ENCODE results near the gene DDX6. TPM values are rescaled to one million over a fixed set of nuclear protein-coding genes. Genes with fewer than 3 reads are reported as not detected.
"Not testable (repeated sequence)": the region's sequence is repeated elsewhere in the genome, so short reads cannot be mapped to it uniquely, and the experiment has no call there.

Gene DDX6
- total RNA-seq, 4 donors from 2014 or later = 56.1 to 117 (median 86.8) TPM

DNA sequence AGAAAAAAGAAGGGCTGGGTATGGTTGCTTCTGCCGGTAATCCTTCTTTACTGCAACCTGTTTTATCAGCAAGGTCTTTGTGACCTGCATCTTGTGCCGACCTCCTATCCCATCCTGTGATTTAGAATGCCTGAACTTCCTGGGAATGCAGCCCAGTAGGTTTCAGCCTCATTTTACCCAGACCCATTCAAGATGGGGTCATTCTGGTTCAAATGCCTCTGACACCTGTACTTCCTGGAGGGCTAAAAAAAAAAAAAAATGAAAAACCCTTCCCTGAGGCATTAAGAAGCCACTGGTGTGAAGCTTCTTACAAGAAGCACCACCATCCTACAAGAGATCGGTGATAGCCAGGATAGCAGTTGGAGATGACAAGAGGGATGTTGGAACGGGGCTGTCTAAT, 56.9 kb downstream of the DDX6 start:
- TF ChIP-seq POLR2A (IDR thresholded peaks at IDR 0.05) (no peak), EP300 (IDR thresholded peaks at IDR 0.05; ENCODE audit: low read depth) (no peak), POLR2AphosphoS5 (IDR thresholded peaks at IDR 0.05) (no peak)
- TF ChIP-seq, protein P1, sequence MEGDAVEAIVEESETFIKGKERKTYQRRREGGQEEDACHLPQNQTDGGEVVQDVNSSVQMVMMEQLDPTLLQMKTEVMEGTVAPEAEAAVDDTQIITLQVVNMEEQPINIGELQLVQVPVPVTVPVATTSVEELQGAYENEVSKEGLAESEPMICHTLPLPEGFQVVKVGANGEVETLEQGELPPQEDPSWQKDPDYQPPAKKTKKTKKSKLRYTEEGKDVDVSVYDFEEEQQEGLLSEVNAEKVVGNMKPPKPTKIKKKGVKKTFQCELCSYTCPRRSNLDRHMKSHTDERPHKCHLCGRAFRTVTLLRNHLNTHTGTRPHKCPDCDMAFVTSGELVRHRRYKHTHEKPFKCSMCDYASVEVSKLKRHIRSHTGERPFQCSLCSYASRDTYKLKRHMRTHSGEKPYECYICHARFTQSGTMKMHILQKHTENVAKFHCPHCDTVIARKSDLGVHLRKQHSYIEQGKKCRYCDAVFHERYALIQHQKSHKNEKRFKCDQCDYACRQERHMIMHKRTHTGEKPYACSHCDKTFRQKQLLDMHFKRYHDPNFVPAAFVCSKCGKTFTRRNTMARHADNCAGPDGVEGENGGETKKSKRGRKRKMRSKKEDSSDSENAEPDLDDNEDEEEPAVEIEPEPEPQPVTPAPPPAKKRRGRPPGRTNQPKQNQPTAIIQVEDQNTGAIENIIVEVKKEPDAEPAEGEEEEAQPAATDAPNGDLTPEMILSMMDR (IDR thresholded peaks at IDR 0.05) = no peak
- Histone ChIP-seq H3K36me3 (no peaks in the 10 kb centered on the region), H3K9me3 (no peaks in the 10 kb centered on the region), H3K27ac (no peak overlapping the region), H3K27me3 (no peaks in the 10 kb centered on the region), H3K4me3 (no peak overlapping the region), H3K4me1 (no peaks in the 10 kb centered on the region)
- intact Hi-C loops (cut with DNase I; ENCODE audit: low total_unique reads) = no loop called here
- 50 to 53% methylated on average over 4 of the region's 4 CpGs for WGBS, 2 donors (ENCODE audit: low coverage in 1 of 2)
- in situ Hi-C loops (cut with MboI; ENCODE audit: low pct_ligation_motif_present in 1 of 4, low pct_unique_long_range_greater_than_20kb in 1 of 4, low sequenced_read_pairs in 3 of 4) = no loop called here
- DNase-seq = no peak

GRCh38 chr11:118729753-118730152, 61.2 kb downstream of the DDX6 start:
- H3K9me3 ChIP-seq; DNase-seq; intact Hi-C loops (cut with DNase I; ENCODE audit: low total_unique reads); H3K27me3 ChIP-seq; H3K36me3 ChIP-seq; H3K27ac ChIP-seq; H3K4me3 ChIP-seq; H3K4me1 ChIP-seq; in situ Hi-C loops (cut with MboI; ENCODE audit: low pct_ligation_motif_present in 1 of 4, low pct_unique_long_range_greater_than_20kb in 1 of 4, low sequenced_read_pairs in 3 of 4): not testable (repeated sequence)
- 83% methylated on average over 3 of the region's 6 CpGs; no CpG with 5 or more reads in 1 of the 2 donors for WGBS, 2 donors (ENCODE audit: low coverage in 1 of 2)

- in situ Hi-C loops (cut with MboI; ENCODE audit: low pct_ligation_motif_present in 1 of 4, low pct_unique_long_range_greater_than_20kb in 1 of 4, low sequenced_read_pairs in 3 of 4) = not testable (repeated sequence)
- 72 to 83% methylated on average over 4 to 10 of the region's 10 CpGs for WGBS, 2 donors (ENCODE audit: low coverage in 1 of 2)
- TF ChIP-seq, protein P1 (IDR thresholded peaks at IDR 0.05) = peak in 2 of 5 experiments; percentile 8 to 24
These were observed 62.9 kb downstream of the DDX6 start for GRCh38 chr11:118728112-118728511.

GRCh38 chr11:118727721-118728066, 63.3 kb downstream of the DDX6 start:
- intact Hi-C loops (cut with DNase I; ENCODE audit: low total_unique reads); H3K4me3 ChIP-seq; H3K27me3 ChIP-seq; DNase-seq; H3K27ac ChIP-seq; H3K4me1 ChIP-seq; H3K36me3 ChIP-seq; in situ Hi-C loops (cut with MboI; ENCODE audit: low pct_ligation_motif_present in 1 of 4, low pct_unique_long_range_greater_than_20kb in 1 of 4, low sequenced_read_pairs in 3 of 4); H3K9me3 ChIP-seq: not testable (repeated sequence)
- WGBS, 2 donors (ENCODE audit: low coverage in 1 of 2) = 61% methylated on average over 2 of the region's 2 CpGs; no CpG with 5 or more reads in 1 of the 2 donors

More at GRCh38 chr11:118728112-118728511, 62.9 kb downstream of the DDX6 start:
- H3K36me3 ChIP-seq; H3K27ac ChIP-seq; H3K4me1 ChIP-seq; H3K27me3 ChIP-seq; H3K4me3 ChIP-seq; H3K9me3 ChIP-seq; intact Hi-C loops (cut with DNase I; ENCODE audit: low total_unique reads); DNase-seq: not testable (repeated sequence)

DNA sequence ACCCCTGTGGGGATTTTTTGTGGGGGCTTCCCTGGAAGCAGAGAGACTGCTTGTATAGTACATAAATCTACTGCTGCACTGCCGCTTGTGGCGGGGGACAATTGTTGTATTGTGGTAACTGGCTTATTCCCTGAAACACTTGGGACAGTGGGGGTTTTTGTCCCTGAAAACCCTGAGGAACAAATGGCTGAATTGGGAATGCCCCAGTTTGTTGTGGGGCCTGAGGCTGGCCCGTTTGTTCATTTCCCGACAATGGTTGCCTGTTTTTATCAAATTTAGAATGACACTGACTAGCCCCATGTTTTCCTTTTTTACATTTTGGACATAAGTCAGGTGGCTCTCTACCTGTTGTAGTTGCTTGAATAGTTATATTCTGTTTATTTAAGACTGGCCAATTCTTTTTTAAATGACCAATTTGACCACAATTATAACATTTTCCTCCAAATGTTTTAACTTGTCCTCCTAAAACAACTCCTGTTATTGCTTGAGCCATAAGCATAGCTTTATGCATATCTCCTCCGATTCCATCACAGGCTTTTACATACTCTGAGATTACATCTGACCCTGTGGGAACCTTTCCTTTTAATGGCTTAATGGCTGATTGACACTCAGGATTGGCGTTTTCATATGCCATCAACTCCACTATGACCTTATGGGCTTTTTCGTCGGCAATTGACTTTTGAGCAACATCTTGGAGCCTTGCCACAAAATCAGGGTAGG, 63.8 kb downstream of the DDX6 start:
- in situ Hi-C loops (cut with MboI; ENCODE audit: low pct_ligation_motif_present in 1 of 4, low pct_unique_long_range_greater_than_20kb in 1 of 4, low sequenced_read_pairs in 3 of 4); intact Hi-C loops (cut with DNase I; ENCODE audit: low total_unique reads); H3K4me1 ChIP-seq; H3K27ac ChIP-seq; H3K4me3 ChIP-seq; H3K9me3 ChIP-seq; H3K27me3 ChIP-seq; DNase-seq; H3K36me3 ChIP-seq: not testable (repeated sequence)
- 37 to 51% methylated on average over 6 to 8 of the region's 8 CpGs for WGBS, 2 donors (ENCODE audit: low coverage in 1 of 2)

DNA sequence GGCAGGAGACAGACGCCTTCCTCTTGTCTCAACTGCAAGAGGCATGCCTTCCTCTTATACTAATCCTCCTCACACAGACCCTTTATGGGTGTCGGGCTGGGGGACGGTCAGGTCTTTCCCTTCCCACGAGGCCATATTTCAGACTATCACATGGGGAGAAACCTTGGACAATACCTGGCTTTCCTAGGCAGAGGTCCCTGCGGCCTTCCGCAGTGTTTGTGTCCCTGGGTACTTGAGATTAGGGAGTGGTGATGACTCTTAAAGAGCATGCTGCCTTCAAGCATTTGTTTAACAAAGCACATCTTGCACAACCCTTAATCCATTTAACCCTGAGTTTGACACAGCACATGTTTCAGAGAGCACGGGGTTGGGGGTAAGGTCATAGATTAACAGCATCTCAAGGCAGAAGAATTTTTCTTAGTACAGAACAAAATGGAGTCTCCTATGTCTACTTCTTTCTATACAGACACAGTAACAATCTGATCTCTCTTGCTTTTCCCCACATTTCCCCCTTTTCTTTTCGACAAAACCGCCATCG, 69.4 kb downstream of the DDX6 start:
- 87% methylated on average over 4 of the region's 10 CpGs; no CpG with 5 or more reads in 1 of the 2 donors for WGBS, 2 donors (ENCODE audit: low coverage in 1 of 2)
- DNase-seq; H3K36me3 ChIP-seq; H3K27ac ChIP-seq; intact Hi-C loops (cut with DNase I; ENCODE audit: low total_unique reads); in situ Hi-C loops (cut with MboI; ENCODE audit: low pct_ligation_motif_present in 1 of 4, low pct_unique_long_range_greater_than_20kb in 1 of 4, low sequenced_read_pairs in 3 of 4); H3K4me3 ChIP-seq; H3K4me1 ChIP-seq; H3K27me3 ChIP-seq; H3K9me3 ChIP-seq: not testable (repeated sequence)

- H3K4me1 ChIP-seq; H3K4me3 ChIP-seq; H3K36me3 ChIP-seq; intact Hi-C loops (cut with DNase I; ENCODE audit: low total_unique reads); H3K27me3 ChIP-seq; H3K9me3 ChIP-seq; in situ Hi-C loops (cut with MboI; ENCODE audit: low pct_ligation_motif_present in 1 of 4, low pct_unique_long_range_greater_than_20kb in 1 of 4, low sequenced_read_pairs in 3 of 4); DNase-seq; H3K27ac ChIP-seq: not testable (repeated sequence)
- 49 to 66% methylated on average over 5 to 8 of the region's 9 CpGs for WGBS, 2 donors (ENCODE audit: low coverage in 1 of 2)
These were observed 70.2 kb downstream of the DDX6 start for GRCh38 chr11:118720740-118721139.

GRCh38 chr11:118720078-118720477, 70.9 kb downstream of the DDX6 start:
- H3K36me3 ChIP-seq; H3K27me3 ChIP-seq; H3K4me1 ChIP-seq; H3K4me3 ChIP-seq; H3K9me3 ChIP-seq; in situ Hi-C loops (cut with MboI; ENCODE audit: low pct_ligation_motif_present in 1 of 4, low pct_unique_long_range_greater_than_20kb in 1 of 4, low sequenced_read_pairs in 3 of 4); H3K27ac ChIP-seq; intact Hi-C loops (cut with DNase I; ENCODE audit: low total_unique reads); DNase-seq: not testable (repeated sequence)
- 73 to 80% methylated on average over 1 to 11 of the region's 13 CpGs for WGBS, 2 donors (ENCODE audit: low coverage in 1 of 2)

- 80 to 81% methylated on average over 3 to 7 of the region's 7 CpGs for WGBS, 2 donors (ENCODE audit: low coverage in 1 of 2)
- H3K27me3 ChIP-seq; H3K4me1 ChIP-seq; H3K27ac ChIP-seq; DNase-seq; H3K4me3 ChIP-seq; H3K9me3 ChIP-seq; H3K36me3 ChIP-seq; intact Hi-C loops (cut with DNase I; ENCODE audit: low total_unique reads); in situ Hi-C loops (cut with MboI; ENCODE audit: low pct_ligation_motif_present in 1 of 4, low pct_unique_long_range_greater_than_20kb in 1 of 4, low sequenced_read_pairs in 3 of 4): not testable (repeated sequence)
These were observed 72.4 kb downstream of the DDX6 start for GRCh38 chr11:118718562-118718961.
